Left cardiac atrium (tissue), 4 donors: Measurements from ENCODE around the gene TMEM167B. TPM values are rescaled to one million over a fixed set of nuclear protein-coding genes. Genes with fewer than 3 reads are reported as not detected.
A peak's percentile ranks its signal among the peaks of the same experiment; 100 is the strongest.

ENCODE experiments used
- ATAC-seq, 2 donors: fragments of 200-7000 bp; cut with Tn5 transposase; one replicate each; pipeline ENCODE4 v1.9.1; 2020; ENCODE audit warnings: mild to moderate bottlenecking in 2 of 2, moderate library complexity in 2 of 2
- DNase-seq: peaks from one replicate; pipeline ENCODE4 v3.0.0-alpha.2; 2020
- intact Hi-C, 2 donors: fragments of 100-400 bp; cut with DNase I; formaldehyde crosslinking; loops; one replicate each; pipeline versions ENCODE4 v1.14.1 to v1.15.1; 2022 to 2023
- total RNA-seq, 2 donors: library from RNA; stranded (reverse); fragmentation: NEBNext Ultra II Directional; extraction: Animal tissue kit (Norgen Biotek cat#: 25700); gene quantifications; one replicate each; pipeline ENCODE4 v1.2.1, GENCODE V29; 2021
- donor health status: DM: no; HTN: yes; CAD: no.
- donor health status: DM: no; HTN: yes; CAD: no; lungs with severe emphysema.
- donor health status: DM: yes; HTN: yes; CAD: no.
- donor health status: Dilated cardiomyopathy.

The TMEM167B gene
- total RNA-seq, 2 donors from 2014 or later: 34.3 to 47.2 TPM

DNA sequence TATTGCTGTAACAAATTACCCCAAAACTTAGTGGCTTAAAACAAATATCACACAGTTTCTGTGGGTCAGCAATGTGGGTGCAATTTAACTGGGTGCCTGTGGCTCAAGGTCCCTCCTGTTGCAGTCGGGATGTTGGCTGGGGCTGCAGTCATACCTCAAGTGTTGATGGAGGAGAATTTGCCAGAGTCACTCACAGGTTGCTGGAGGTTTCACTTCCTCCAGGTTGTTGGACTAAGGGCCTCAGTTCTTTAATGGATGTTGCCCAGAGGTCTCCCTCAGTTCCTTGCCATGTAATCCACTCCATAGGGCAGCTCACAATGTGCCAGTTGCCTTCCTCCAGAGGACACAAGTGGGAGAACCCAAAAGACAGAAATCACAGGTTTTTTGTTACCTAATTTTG lies 12.2 kb upstream of the TMEM167B start:
- intact Hi-C loops: no loop called here
- no peak for ATAC-seq
- DNase-seq: no peak

GRCh38 chr1:109079240-109079622 lies 11.3 kb upstream of the TMEM167B start:
- ATAC-seq (no peak), DNase-seq (no peak)
- intact Hi-C loops: no loop called here

DNA sequence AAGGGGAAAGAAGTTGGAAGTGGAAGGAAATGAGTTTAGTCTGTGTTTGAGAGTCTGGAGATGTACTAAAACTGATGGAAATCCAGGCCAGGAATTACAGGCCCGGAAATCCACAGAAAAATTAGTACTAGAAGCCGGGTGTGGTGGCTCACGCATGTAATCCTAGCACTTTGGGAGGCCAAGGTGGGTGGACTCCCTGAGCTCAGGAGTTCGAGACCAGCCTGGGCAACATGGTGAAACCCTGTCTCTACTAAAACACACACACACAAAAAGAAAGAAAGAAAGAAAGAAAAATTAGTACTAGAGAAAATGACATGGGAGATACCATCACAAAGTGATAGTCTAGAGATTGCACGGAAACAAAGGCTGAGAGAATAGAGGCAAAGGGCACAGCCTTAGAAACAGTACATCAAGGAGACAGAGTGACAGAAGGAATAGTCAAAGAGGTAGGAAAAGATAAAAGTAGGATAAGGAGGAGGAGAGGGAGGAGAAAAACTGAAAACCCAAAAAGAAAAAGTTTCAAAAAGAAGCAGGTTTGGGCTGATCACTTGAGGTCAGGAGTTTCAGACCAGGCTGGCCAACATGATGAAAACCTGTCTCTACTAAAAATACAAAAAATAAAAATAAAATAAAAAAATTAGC lies 10.0 kb upstream of the TMEM167B start:
- ATAC-seq: no peak
- no peak for DNase-seq
- intact Hi-C loops: no loop called here

DNA sequence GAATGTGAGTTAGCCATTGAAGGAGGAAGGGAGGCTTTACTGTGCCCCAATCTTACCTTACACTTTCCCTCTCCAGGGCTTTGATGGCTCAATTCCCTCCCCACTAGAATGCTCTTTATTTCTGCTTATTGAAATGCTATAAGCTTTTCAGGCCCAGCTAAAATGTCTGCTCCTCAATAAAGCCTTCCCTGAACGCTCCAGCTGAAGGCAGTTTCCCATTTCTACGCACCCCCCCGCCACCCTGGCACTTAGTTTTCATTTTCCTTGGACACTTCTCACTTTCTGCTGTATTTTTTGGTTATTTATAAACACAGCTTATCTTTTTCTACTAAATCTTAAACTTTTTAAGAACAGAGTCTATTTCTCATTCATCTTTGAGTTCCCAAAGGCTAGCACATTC lies 7.1 kb upstream of the TMEM167B start:
- intact Hi-C loops: no loop called here
- no peak for ATAC-seq
- DNase-seq: no peak

DNA sequence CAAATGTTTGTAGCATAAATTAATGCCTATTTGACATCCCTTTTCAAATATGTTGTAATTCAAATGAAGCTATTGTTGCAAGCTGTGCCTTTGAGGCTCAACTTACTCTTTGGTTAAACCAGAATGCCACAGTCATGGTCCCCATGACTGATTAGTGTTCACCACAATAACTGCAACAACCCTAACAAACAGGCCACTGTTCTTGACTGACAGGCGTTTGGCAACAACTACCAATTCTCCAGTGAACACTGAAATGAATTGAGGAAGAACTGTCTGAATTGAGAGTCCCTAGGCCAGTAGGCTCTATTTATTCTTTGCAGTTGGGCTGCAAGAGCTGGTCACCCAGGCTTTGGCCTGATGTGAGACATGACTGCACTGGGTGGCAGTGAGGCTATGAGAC lies 6.6 kb upstream of the TMEM167B start:
- no peak for ATAC-seq
- no peak for DNase-seq

GRCh38 chr1:109084563-109085517 lies 5.7 kb upstream of the TMEM167B start:
- DNase-seq (no peak), ATAC-seq (no peak)
- intact Hi-C loops: no loop called here

More for the DNA sequence above, 6.6 kb upstream of the TMEM167B start:
- intact Hi-C loops: no loop called here

DNA sequence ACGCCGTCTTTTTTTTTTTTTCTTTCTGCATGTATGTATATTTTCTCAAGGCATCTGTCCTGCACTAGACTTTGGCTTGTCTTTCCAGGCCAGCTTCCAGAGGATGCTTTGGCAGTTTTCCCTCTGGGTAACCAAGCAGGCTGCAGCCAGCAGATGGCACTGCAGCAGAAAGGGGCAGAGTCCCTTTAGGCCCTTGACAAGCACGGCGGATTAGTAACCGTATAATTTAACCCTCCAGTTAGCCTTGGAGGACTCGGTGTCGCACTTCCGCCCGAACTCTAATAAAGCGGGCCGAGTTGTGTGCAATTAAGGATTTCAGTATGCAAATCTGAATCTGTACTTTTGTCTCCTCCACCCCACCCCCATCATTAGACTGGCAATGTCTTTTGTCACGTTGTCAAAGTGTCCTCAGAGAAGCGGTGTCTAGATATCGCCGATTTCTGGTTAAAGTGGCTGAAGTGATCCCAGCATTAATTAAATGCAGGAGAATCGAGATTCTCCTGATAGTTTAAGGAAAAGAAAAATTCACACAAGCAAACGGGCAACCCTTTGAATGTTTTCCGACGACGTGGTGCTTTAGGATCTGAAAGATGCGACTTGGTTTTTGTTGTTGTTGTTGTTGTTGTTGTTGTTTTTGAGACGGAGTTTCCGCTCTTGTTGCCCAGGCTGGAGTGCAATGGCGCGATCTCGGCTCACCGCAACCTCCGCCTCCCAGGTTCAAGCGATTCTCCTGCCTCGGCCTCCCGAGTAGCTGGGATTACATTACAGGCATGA lies 1.1 kb upstream of the TMEM167B start:
- ATAC-seq (peak; percentile 11 to 24), DNase-seq (peak; percentile 63)
- intact Hi-C loops: loop anchor here in 1 of 2 donors (10.0 kb wide), 1 partner anchor 125 kb away; the partner anchor contains the start of gene SARS1

GRCh38 chr1:109091078-109091838 lies 694 bp downstream of the TMEM167B start:
- intact Hi-C loops: loop anchor here in 1 of 2 donors (10.0 kb wide), 1 partner anchor 124 kb away; the partner anchor contains the start of gene SARS1
- DNase-seq (no peak), ATAC-seq (peak; percentile 70 to 81)

DNA sequence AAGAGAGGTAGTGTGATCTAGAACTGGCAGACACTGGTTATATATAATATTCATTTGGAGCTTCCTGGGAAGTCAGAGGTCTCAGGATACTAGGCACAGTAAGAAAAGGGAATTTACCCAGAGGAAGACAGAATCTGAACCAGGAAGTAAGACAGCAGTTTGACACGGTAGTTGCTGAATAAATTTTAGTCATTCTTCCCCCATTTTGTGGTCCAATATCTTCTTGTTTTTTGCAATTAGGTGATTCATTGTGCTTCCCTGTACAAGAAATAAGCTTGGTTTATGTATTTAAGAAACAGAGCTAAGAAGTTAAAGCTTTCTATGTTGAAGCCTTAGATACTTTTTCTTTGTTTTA lies 1.3 kb downstream of the TMEM167B start:
- intact Hi-C loops: loop anchor here in 1 of 2 donors (10.0 kb wide), 1 partner anchor 123 kb away; the partner anchor contains the start of gene SARS1
- ATAC-seq: no peak
- DNase-seq: no peak

DNA sequence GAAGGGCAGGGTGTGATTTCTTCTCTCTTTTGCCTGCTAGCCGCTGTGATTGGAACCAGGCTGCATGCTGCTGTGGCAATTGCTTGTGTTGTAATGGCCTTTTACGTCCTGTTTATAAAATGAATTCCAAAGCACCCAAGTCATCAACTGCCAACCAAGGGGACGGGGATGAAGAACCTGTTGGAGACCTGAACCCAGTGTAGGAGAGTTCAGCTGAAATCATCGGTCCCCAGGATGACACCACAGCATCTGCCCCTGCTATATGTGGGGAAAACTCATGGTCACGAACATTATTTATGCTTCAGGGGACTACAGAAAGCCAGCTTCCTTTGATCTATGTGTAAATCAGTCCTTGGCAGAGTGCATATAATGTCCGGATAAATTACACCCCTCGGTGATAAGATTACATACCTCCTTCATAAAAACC lies 3.8 kb downstream of the TMEM167B start:
- DNase-seq: no peak
- intact Hi-C loops: loop anchor here in 1 of 2 donors (10.0 kb wide), 1 partner anchor 120 kb away; the partner anchor contains the start of gene SARS1
- no peak for ATAC-seq

- DNase-seq (no peak), ATAC-seq (no peak)
- intact Hi-C loops: loop anchor here in 1 of 2 donors (10.0 kb wide), 1 partner anchor 120 kb away; the partner anchor contains the start of gene SARS1
These were observed 4.3 kb downstream of the TMEM167B start for GRCh38 chr1:109094871-109095270.

GRCh38 chr1:109095631-109096030 lies 5.1 kb downstream of the TMEM167B start:
- no peak for DNase-seq
- ATAC-seq: no peak
- intact Hi-C loops: loop anchor here in 1 of 2 donors (10.0 kb wide), 1 partner anchor 119 kb away; the partner anchor contains the start of gene SARS1

- intact Hi-C loops: loop anchor here in 1 of 2 donors (10.0 kb wide), 1 partner anchor 119 kb away; the partner anchor contains the start of gene SARS1
These were observed 5.6 kb downstream of the TMEM167B start for GRCh38 chr1:109096120-109096519.

DNA sequence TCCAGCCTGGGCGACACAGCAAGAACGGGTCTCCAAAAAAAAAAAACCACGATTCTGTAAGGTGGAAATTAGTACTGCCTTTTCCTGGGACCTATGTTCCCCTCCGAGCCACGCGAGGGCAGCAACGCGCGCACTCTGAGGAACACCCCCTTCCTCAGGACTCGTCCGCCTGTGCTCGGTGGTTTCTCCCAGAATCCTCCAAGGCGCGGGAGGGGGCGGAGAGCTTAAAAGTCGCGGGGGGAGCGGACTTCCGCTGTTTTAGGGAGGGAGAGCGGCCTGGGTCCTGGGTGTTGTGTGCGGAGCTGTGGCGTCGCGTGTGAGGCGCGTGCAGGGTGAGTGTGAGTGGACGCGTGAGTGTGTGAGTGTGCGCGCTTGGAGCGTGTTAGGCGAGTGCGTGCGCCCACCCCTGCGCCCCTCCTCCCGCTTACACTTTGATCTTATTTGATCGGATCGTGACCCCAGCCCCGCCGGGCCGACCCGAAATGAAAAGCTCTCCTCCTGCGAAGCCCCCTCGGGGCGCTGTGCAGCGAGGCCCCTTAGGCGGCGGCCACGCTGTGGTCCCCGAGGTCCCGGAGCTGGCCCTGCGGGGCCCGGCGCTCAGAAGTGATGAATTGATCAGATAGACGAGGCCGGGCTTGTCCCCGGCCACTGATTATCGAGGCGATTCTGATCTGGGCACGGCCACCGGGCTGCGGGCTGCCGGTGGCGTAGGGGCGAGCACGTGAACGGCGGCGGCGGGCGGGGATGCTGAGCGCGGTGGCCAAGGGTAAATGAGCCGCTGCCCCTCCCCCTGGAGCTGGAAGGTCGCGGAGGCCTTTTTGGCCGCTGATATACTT lies 9.6 kb downstream of the TMEM167B start:
- ATAC-seq (peak; percentile 98 to 99), DNase-seq (peak; percentile 97)
- intact Hi-C loops: loop anchor here in 1 of 2 donors (10.0 kb wide), 1 partner anchor 115 kb away; the partner anchor contains the start of gene SARS1

More at GRCh38 chr1:109096120-109096519, 5.6 kb downstream of the TMEM167B start:
- DNase-seq (no peak), ATAC-seq (no peak)

GRCh38 chr1:109104364-109105151 lies 14.0 kb downstream of the TMEM167B start:
- intact Hi-C loops: no loop called here
- ATAC-seq (no peak), DNase-seq (peak; percentile 28)

- ATAC-seq (no peak), DNase-seq (no peak)
- intact Hi-C loops: no loop called here
These were observed 15.3 kb downstream of the TMEM167B start for GRCh38 chr1:109105881-109106280.

DNA sequence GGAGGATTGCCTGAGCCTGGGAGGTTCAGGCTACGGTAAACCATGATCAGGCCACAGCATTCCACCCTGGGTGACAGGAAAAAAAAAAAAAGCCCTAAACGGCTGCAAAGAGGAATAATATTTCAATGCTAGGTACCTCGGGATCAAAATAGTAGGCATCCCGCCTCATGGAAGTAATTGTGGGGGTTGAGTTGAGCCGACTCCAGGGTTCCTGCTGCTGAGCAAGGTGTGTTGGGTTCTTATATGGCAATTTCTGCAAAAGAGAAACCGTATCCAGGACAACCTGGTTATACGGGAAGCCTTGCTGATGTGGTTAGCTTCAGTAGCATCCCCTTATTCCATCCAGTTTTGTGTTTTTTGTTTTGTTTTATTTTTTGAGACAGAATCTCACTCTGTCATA lies 17.2 kb downstream of the TMEM167B start:
- DNase-seq: no peak
- ATAC-seq: no peak
- intact Hi-C loops: no loop called here
